ENCODE data around the gene TAF1D. TPM values are rescaled to one million over a fixed set of nuclear protein-coding genes. Genes with fewer than 3 reads are reported as not detected.

The TAF1D gene
- polyA plus RNA-seq, 3 donors: 5.9 to 68.3 (median 7.4) TPM

DNA sequence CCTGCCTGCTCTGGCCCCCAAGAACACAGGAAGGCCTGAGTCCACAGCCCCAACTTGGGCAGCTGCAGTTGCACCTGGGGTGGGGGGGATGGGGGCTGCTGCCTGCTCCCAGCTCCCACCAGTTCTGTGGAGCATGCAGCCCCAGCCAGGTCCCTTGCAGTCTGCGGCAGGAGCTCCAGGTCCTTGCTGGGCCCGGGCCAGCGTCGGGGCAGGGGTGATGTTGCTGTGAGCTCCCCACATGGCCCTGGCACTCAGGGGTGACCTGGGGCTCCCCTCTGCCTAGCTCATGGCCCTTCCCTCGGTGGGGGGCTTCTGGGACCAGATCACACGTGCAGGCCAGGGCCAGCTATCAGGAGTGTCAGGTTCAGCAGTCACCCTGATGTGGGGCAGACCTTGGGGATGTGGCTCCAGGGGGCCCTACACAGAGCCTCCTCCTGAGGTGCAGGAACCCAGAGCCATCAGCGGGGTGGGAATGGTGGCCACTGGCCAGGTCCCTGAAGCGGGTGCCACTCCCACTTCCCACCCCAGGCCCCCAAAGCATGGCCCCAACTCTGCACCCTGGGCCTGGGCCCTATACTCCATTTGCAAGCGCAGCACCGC lies 32.4 kb upstream of the TAF1D start:
- peaks cover 0 to 1% of the 10 kb centered on the region in 2 donors for H3K36me3 Mint-ChIP-seq
- H3K27ac Mint-ChIP-seq: peak overlapping the region in 1 of 7 donors; percentile 87
- intact Hi-C loops (cut with micrococcal nuclease): no loop called here
- TF ChIP-seq, protein P1, sequence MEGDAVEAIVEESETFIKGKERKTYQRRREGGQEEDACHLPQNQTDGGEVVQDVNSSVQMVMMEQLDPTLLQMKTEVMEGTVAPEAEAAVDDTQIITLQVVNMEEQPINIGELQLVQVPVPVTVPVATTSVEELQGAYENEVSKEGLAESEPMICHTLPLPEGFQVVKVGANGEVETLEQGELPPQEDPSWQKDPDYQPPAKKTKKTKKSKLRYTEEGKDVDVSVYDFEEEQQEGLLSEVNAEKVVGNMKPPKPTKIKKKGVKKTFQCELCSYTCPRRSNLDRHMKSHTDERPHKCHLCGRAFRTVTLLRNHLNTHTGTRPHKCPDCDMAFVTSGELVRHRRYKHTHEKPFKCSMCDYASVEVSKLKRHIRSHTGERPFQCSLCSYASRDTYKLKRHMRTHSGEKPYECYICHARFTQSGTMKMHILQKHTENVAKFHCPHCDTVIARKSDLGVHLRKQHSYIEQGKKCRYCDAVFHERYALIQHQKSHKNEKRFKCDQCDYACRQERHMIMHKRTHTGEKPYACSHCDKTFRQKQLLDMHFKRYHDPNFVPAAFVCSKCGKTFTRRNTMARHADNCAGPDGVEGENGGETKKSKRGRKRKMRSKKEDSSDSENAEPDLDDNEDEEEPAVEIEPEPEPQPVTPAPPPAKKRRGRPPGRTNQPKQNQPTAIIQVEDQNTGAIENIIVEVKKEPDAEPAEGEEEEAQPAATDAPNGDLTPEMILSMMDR (IDR thresholded peaks at IDR 0.05): no peak
- Histone ChIP-seq H3K4me3 (replicated peaks in 1 of 3; ENCODE audit: low read depth in 2 of 3, low read length in 3 of 3) (no peak overlapping the region), H3K4me2 (replicated peaks; ENCODE audit: extremely low read depth, low read length, poor library complexity, severe bottlenecking) (no peak overlapping the region), H3K36me3 (replicated peaks in 1 of 2; ENCODE audit: control insufficient read depth in 1 of 2, insufficient read depth in 2 of 2, low read length in 2 of 2) (no peaks in the 10 kb centered on the region), H3K9ac (ENCODE audit: insufficient read depth, low read length, poor library complexity, severe bottlenecking) (no peak overlapping the region), H3K4me1 (ENCODE audit: control insufficient read depth in 1 of 2, insufficient read depth in 2 of 2, low read length in 2 of 2) (peaks cover 12 to 15% of the 10 kb centered on the region in 2 donors), H2AFZ (ENCODE audit: insufficient read depth, low read depth, low read length, poor library complexity, severe bottlenecking) (no peak overlapping the region), H3K9me3 (replicated peaks in 1 of 2; ENCODE audit: control insufficient read depth in 1 of 2, insufficient read depth in 1 of 2, low read length in 2 of 2) (peaks cover 6 to 15% of the 10 kb centered on the region in 2 donors), H4K20me1 (ENCODE audit: insufficient read depth, low read length) (no peaks in the 10 kb centered on the region), H3K79me2 (ENCODE audit: insufficient read depth, low read length) (no peaks in the 10 kb centered on the region), H3K27ac (ENCODE audit: low read depth in 1 of 2, low read length in 2 of 2) (peak overlapping the region; percentile 11 to 71), H3K27me3 (ENCODE audit: control insufficient read depth in 2 of 2, insufficient read depth in 2 of 2, low read length in 2 of 2) (no peaks in the 10 kb centered on the region)
- no peak overlapping the region for H3K4me3 Mint-ChIP-seq
- H3K9me3 Mint-ChIP-seq: peaks cover 7 to 12% (median 10%) of the 10 kb centered on the region in 7 donors
- DNase-seq: no peak
- 97% methylated on average over 10 of the region's 10 CpGs for WGBS (ENCODE audit: insufficient coverage)
- no peaks in the 10 kb centered on the region for H3K27me3 Mint-ChIP-seq (ENCODE audit: low read depth in 3 of 3)
- H3K4me1 Mint-ChIP-seq: peaks cover 13% of the 10 kb centered on the region

DNA sequence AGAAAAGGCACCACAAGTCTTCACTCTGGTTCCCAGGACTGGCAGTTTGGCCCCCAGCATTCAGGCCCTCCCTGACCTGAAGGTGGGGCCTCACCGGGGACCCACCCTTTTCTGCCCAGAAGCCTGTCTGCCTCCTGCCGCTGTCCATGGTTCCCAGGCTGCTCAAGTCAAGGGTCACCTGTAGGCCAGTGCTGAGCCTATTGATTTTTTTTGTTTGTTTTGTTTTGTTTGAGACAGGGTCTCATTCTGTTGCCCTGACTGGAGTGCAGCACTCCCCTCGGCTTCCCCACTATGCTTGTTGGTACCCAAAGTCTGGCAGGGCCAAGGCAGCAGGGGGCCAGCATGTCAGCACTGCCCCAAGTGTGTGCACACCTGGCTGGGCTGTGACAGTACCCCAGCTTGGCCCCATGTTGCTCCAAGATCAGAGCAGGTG lies 31.8 kb upstream of the TAF1D start:
- Histone ChIP-seq H3K27ac (ENCODE audit: low read depth in 1 of 2, low read length in 2 of 2) (no peak overlapping the region), H3K4me1 (ENCODE audit: control insufficient read depth in 1 of 2, insufficient read depth in 2 of 2, low read length in 2 of 2) (peaks cover 12 to 15% of the 10 kb centered on the region in 2 donors), H3K9ac (ENCODE audit: insufficient read depth, low read length, poor library complexity, severe bottlenecking) (no peak overlapping the region), H3K4me2 (replicated peaks; ENCODE audit: extremely low read depth, low read length, poor library complexity, severe bottlenecking) (no peak overlapping the region), H3K4me3 (replicated peaks in 1 of 3; ENCODE audit: low read depth in 2 of 3, low read length in 3 of 3) (no peak overlapping the region), H3K9me3 (replicated peaks in 1 of 2; ENCODE audit: control insufficient read depth in 1 of 2, insufficient read depth in 1 of 2, low read length in 2 of 2) (peaks cover 6 to 15% of the 10 kb centered on the region in 2 donors), H4K20me1 (ENCODE audit: insufficient read depth, low read length) (no peaks in the 10 kb centered on the region), H3K36me3 (replicated peaks in 1 of 2; ENCODE audit: control insufficient read depth in 1 of 2, insufficient read depth in 2 of 2, low read length in 2 of 2) (no peaks in the 10 kb centered on the region), H3K27me3 (ENCODE audit: control insufficient read depth in 2 of 2, insufficient read depth in 2 of 2, low read length in 2 of 2) (no peaks in the 10 kb centered on the region), H2AFZ (ENCODE audit: insufficient read depth, low read depth, low read length, poor library complexity, severe bottlenecking) (no peak overlapping the region), H3K79me2 (ENCODE audit: insufficient read depth, low read length) (no peaks in the 10 kb centered on the region)
- Mint-ChIP-seq H3K27me3 (ENCODE audit: low read depth in 3 of 3) (peaks cover 0 to 2% (median 0%) of the 10 kb centered on the region in 3 donors), H3K27ac (no peak overlapping the region), H3K4me1 (peaks cover 13% of the 10 kb centered on the region), H3K9me3 (peaks cover 7 to 12% (median 9%) of the 10 kb centered on the region in 7 donors), H3K36me3 (peaks cover 0 to 1% of the 10 kb centered on the region in 2 donors), H3K4me3 (no peak overlapping the region)
- intact Hi-C loops (cut with micrococcal nuclease): no loop called here
- WGBS (ENCODE audit: insufficient coverage): 95% methylated on average over 3 of the region's 3 CpGs
- TF ChIP-seq, protein P1 (IDR thresholded peaks at IDR 0.05): no peak
- DNase-seq: no peak

All from CD14-positive monocyte (primary cell).